Measurements from ENCODE around the gene MAP1B. TPM values are rescaled to one million over a fixed set of nuclear protein-coding genes. Genes with fewer than 3 reads are reported as not detected.
A peak's percentile ranks its signal among the peaks of the same experiment; 100 is the strongest.

The MAP1B gene
- polyA plus RNA-seq, 1 donor from 2014 or later, result 234 TPM

- peak overlapping the region; percentile 76 for H3K27ac ChIP-seq (ENCODE audit: low read length)
- no peaks in the 10 kb centered on the region for H3K9me3 ChIP-seq (ENCODE audit: low read length)
- H3K9ac ChIP-seq (ENCODE audit: low read length), result peak overlapping the region; percentile 48
- H4K20me1 ChIP-seq (ENCODE audit: insufficient read depth), result no peaks in the 10 kb centered on the region
- TF ChIP-seq MXI1 (conservative IDR thresholded peaks at IDR 0.05; ENCODE audit: poor library complexity, severe bottlenecking) (no peak), RAD21 (conservative IDR thresholded peaks at IDR 0.05) (peak; percentile 45), SMC3 (conservative IDR thresholded peaks at IDR 0.05; ENCODE audit: poor library complexity) (peak; percentile 39), POLR2AphosphoS5 (IDR thresholded peaks at IDR 0.05) (no peak), TAF1 (IDR thresholded peaks at IDR 0.05; ENCODE audit: low read depth) (no peak), EP300 (conservative IDR thresholded peaks at IDR 0.05; ENCODE audit: poor library complexity, severe bottlenecking) (peak; percentile 46), REST (IDR thresholded peaks at IDR 0.05; ENCODE audit: borderline replicate concordance) (peak; percentile 55), EZH2 (IDR thresholded peaks at IDR 0.05; ENCODE audit: borderline replicate concordance, insufficient read depth, low read length, poor library complexity, severe bottlenecking) (no peak), CTCF (IDR thresholded peaks at IDR 0.05; ENCODE audit: poor library complexity, severe bottlenecking) (no peak)
- no peaks in the 10 kb centered on the region for H3K79me2 ChIP-seq (replicated peaks; ENCODE audit: insufficient read depth, low read length)
- H3K4me2 ChIP-seq (ENCODE audit: low read length), result peak overlapping the region; percentile 27
- H3K4me3 ChIP-seq (ENCODE audit: low read length), result peak overlapping the region; percentile 35
- H3K36me3 ChIP-seq (ENCODE audit: insufficient read depth, low read length), result no peaks in the 10 kb centered on the region
- peak overlapping the region; percentile 69 for H2AFZ ChIP-seq (ENCODE audit: low read depth, low read length)
- no peaks in the 10 kb centered on the region for H3K27me3 ChIP-seq (ENCODE audit: insufficient read depth, low read depth, low read length)
- no peaks in the 10 kb centered on the region for H3K9me2 ChIP-seq (ENCODE audit: insufficient read depth, low read length)
- H3F3A ChIP-seq (ENCODE audit: insufficient read depth, low read length, poor library complexity, severe bottlenecking), result peaks cover 3% of the 10 kb centered on the region
Measured at GRCh38 chr5:72065751-72066255, 41.5 kb upstream of the MAP1B start.

- Histone ChIP-seq H4K20me1 (ENCODE audit: insufficient read depth) (no peaks in the 10 kb centered on the region), H3K36me3 (ENCODE audit: insufficient read depth, low read length) (no peaks in the 10 kb centered on the region), H2AFZ (ENCODE audit: low read depth, low read length) (no peak overlapping the region), H3K4me3 (ENCODE audit: low read length) (peak overlapping the region; percentile 35), H3F3A (ENCODE audit: insufficient read depth, low read length, poor library complexity, severe bottlenecking) (peaks cover 3% of the 10 kb centered on the region), H3K9me2 (ENCODE audit: insufficient read depth, low read length) (no peaks in the 10 kb centered on the region), H3K9me3 (ENCODE audit: low read length) (no peaks in the 10 kb centered on the region), H3K27ac (ENCODE audit: low read length) (peak overlapping the region; percentile 76), H3K27me3 (ENCODE audit: insufficient read depth, low read depth, low read length) (no peaks in the 10 kb centered on the region), H3K4me2 (ENCODE audit: low read length) (no peak overlapping the region), H3K79me2 (replicated peaks; ENCODE audit: insufficient read depth, low read length) (no peaks in the 10 kb centered on the region), H3K9ac (ENCODE audit: low read length) (no peak overlapping the region)
- TF ChIP-seq TAF1 (IDR thresholded peaks at IDR 0.05; ENCODE audit: low read depth), result no peak
- TF ChIP-seq POLR2AphosphoS5 (IDR thresholded peaks at IDR 0.05), result no peak
- no peak for TF ChIP-seq SMC3 (conservative IDR thresholded peaks at IDR 0.05; ENCODE audit: poor library complexity)
- TF ChIP-seq CTCF (IDR thresholded peaks at IDR 0.05; ENCODE audit: poor library complexity, severe bottlenecking), result no peak
- TF ChIP-seq REST (IDR thresholded peaks at IDR 0.05; ENCODE audit: borderline replicate concordance), result no peak
- TF ChIP-seq EP300 (conservative IDR thresholded peaks at IDR 0.05; ENCODE audit: poor library complexity, severe bottlenecking), result no peak
- no peak for TF ChIP-seq RAD21 (conservative IDR thresholded peaks at IDR 0.05)
- no peak for TF ChIP-seq EZH2 (IDR thresholded peaks at IDR 0.05; ENCODE audit: borderline replicate concordance, insufficient read depth, low read length, poor library complexity, severe bottlenecking)
- no peak for TF ChIP-seq MXI1 (conservative IDR thresholded peaks at IDR 0.05; ENCODE audit: poor library complexity, severe bottlenecking)
Measured at GRCh38 chr5:72066705-72067107, 40.6 kb upstream of the MAP1B start.
